IMR-90 (cell line): ENCODE data around the gene EPN2. TPM values are rescaled to one million over a fixed set of nuclear protein-coding genes. Genes with fewer than 3 reads are reported as not detected.

Experiments
- ATAC-seq: fragments of 200-7000 bp; cut with Tn5 transposase; 2 replicates; pipeline ENCODE4 v1.9.1; 2020; ENCODE audit warnings: low read depth, mild to moderate bottlenecking, moderate library complexity
- BruUV-seq: library from RNA; stranded (reverse); fragments of 400-500 nt; replicated peaks from 2 replicates; lab custom pipeline; 2021; lab: Mats Ljungman, UMichigan
- CTCF ChIA-PET: fragments of 300-600 bp; formaldehyde crosslinking; extraction: SDS; loops from one replicate; lab custom pipeline; 2021; ENCODE audit warnings: antibody characterized with exemption; lab: Yijun Ruan, JAX
- POLR2A ChIA-PET: fragments of 300-600 bp; sonication (Branson Sonifier 250); formaldehyde crosslinking; loops from one replicate; lab custom pipeline; 2022; ENCODE audit warnings: antibody characterized with exemption; ENCODE audit not compliant: unreplicated experiment; lab: Charles Lee
- DNase-seq: peaks from one replicate; pipeline ENCODE4 v3.0.0; 2013
- H2AFZ ChIP-seq: replicated peaks from 2 replicates; pipeline ENCODE3; 2013; ENCODE audit warnings: low read length, mild to moderate bottlenecking; ENCODE audit not compliant: poor library complexity
- H2AK5ac ChIP-seq: 2 replicates; pipeline ENCODE4 v1.6.1; 2013; ENCODE audit warnings: low read depth, low read length, inconsistent platforms
- H2AK9ac ChIP-seq: replicated peaks from 2 replicates; pipeline ENCODE3; 2013; ENCODE audit warnings: mild to moderate bottlenecking, low read depth, low read length, moderate library complexity; ENCODE audit not compliant: poor library complexity
- H2BK120ac ChIP-seq: 2 replicates; pipeline ENCODE4 v1.6.1; 2013; ENCODE audit warnings: low read depth, low read length, inconsistent platforms
- H2BK15ac ChIP-seq: 3 replicates; pipeline ENCODE4 v1.6.1; 2013; ENCODE audit warnings: low read depth, low read length, inconsistent platforms
- H2BK20ac ChIP-seq: 2 replicates; pipeline ENCODE4 v1.6.1; 2013; ENCODE audit warnings: low read depth, mild to moderate bottlenecking, inconsistent platforms, low read length, moderate library complexity
- H2BK5ac ChIP-seq: 2 replicates; pipeline ENCODE4 v1.6.1; 2013; ENCODE audit warnings: mild to moderate bottlenecking, low read depth, low read length, inconsistent platforms; ENCODE audit not compliant: poor library complexity, severe bottlenecking
- H3K14ac ChIP-seq: replicated peaks from 2 replicates; pipeline ENCODE4 v1.6.1; 2013; ENCODE audit warnings: low read depth, low read length, inconsistent platforms
- H3K18ac ChIP-seq: 2 replicates; pipeline ENCODE4 v1.6.1; 2013; ENCODE audit warnings: low read depth, low read length, control low read depth
- H3K23ac ChIP-seq: 2 replicates; pipeline ENCODE4 v1.6.1; 2013; ENCODE audit warnings: low read depth, low read length, inconsistent platforms
- H3K27ac ChIP-seq: 2 replicates; pipeline ENCODE4 v1.5.1; 2013; ENCODE audit warnings: mild to moderate bottlenecking, control low read depth, low read length; ENCODE audit not compliant: insufficient read depth
- H3K27me3 ChIP-seq: 2 replicates; pipeline ENCODE4 v1.6.1; 2013; ENCODE audit warnings: low read length; ENCODE audit not compliant: control insufficient read depth, insufficient read depth
- H3K36me3 ChIP-seq: 2 replicates; pipeline ENCODE4 v1.6.1; 2013; ENCODE audit warnings: low read length, mixed read lengths; ENCODE audit not compliant: control insufficient read depth, insufficient read depth
- H3K4ac ChIP-seq: 2 replicates; pipeline ENCODE4 v1.6.1; 2013; ENCODE audit warnings: low read depth, low read length, inconsistent platforms
- H3K4me1 ChIP-seq: 2 replicates; pipeline ENCODE4 v1.6.1; 2013; ENCODE audit warnings: low read length, mixed read lengths; ENCODE audit not compliant: control insufficient read depth, insufficient read depth
- H3K4me2 ChIP-seq: 2 replicates; pipeline ENCODE4 v1.6.1; 2013; ENCODE audit warnings: low read depth, mild to moderate bottlenecking, control low read depth, low read length, moderate library complexity
- H3K4me3 ChIP-seq: 2 replicates; pipeline ENCODE4 v1.5.1; 2013; ENCODE audit warnings: low read depth, mild to moderate bottlenecking, control low read depth, low read length, moderate library complexity; ENCODE audit not compliant: insufficient read depth
- H3K56ac ChIP-seq: 2 replicates; pipeline ENCODE4 v1.6.1; 2013; ENCODE audit warnings: low read length, inconsistent platforms; ENCODE audit not compliant: insufficient read depth; ENCODE audit errors: extremely low read depth
- H3K79me1 ChIP-seq, 2 experiments: 2 replicates each; pipeline ENCODE4 v1.6.1; 2013; ENCODE audit warnings: low read length in 2 of 2, inconsistent platforms in 1 of 2, low read depth in 1 of 2
- H3K9ac ChIP-seq: 2 replicates; pipeline ENCODE4 v1.6.1; 2013; ENCODE audit warnings: low read depth, low read length, control low read depth
- H3K9me1 ChIP-seq: 2 replicates; pipeline ENCODE4 v1.6.1; 2013; ENCODE audit warnings: low read length, inconsistent platforms; ENCODE audit not compliant: insufficient read depth
- H3K9me3 ChIP-seq: 2 replicates; pipeline ENCODE4 v1.6.1; 2013; ENCODE audit warnings: low read length; ENCODE audit not compliant: control insufficient read depth, insufficient read depth
- H4K20me1 ChIP-seq: 2 replicates; pipeline ENCODE4 v1.6.1; 2013; ENCODE audit warnings: low read length, inconsistent platforms; ENCODE audit not compliant: insufficient read depth
- H4K5ac ChIP-seq: 2 replicates; pipeline ENCODE4 v1.6.1; 2013; ENCODE audit warnings: mild to moderate bottlenecking, low read depth, low read length, control low read depth
- H4K8ac ChIP-seq, 2 experiments: 2 replicates each; pipeline ENCODE4 v1.6.1; 2013; ENCODE audit warnings: low read depth in 2 of 2, low read length in 2 of 2, control low read depth in 1 of 2, inconsistent platforms in 1 of 2
- H4K91ac ChIP-seq: 2 replicates; pipeline ENCODE4 v1.6.1; 2013; ENCODE audit warnings: low read depth, low read length, inconsistent platforms; ENCODE audit not compliant: insufficient read depth
- BHLHE40 ChIP-seq: fragments of 150-350 bp; IDR thresholded peaks from 2 replicates; pipeline ENCODE4 v1.6.1; 2016; ENCODE audit warnings: mild to moderate bottlenecking, low read depth, low read length
- CEBPB ChIP-seq: IDR thresholded peaks from 2 replicates; pipeline ENCODE4 v1.6.1; 2012; ENCODE audit warnings: low read depth, low read length, improper control_type of control experiment
- CHD1 ChIP-seq: IDR thresholded peaks from 2 replicates; pipeline ENCODE4 v1.6.1; 2012; ENCODE audit warnings: low read depth, low read length, improper control_type of control experiment
- CTCF ChIP-seq: conservative IDR thresholded peaks from 2 replicates; pipeline ENCODE4 v1.5.1; 2012; ENCODE audit warnings: mild to moderate bottlenecking, low read depth, low read length, improper control_type of control experiment
- ELK1 ChIP-seq: fragments of 150-350 bp; IDR thresholded peaks from 2 replicates; pipeline ENCODE4 v1.6.1; 2016; ENCODE audit warnings: low read depth, mild to moderate bottlenecking, low read length, moderate library complexity, borderline replicate concordance
- FOS ChIP-seq: fragments of 150-350 bp; IDR thresholded peaks from 2 replicates; pipeline ENCODE4 v1.6.1; 2016; ENCODE audit warnings: low read depth, low read length
- MAFK ChIP-seq: IDR thresholded peaks from 2 replicates; pipeline ENCODE4 v1.6.1; 2012; ENCODE audit warnings: low read depth, low read length, improper control_type of control experiment
- MAZ ChIP-seq: IDR thresholded peaks from 2 replicates; pipeline ENCODE4 v1.6.1; 2012; ENCODE audit warnings: low read depth, mild to moderate bottlenecking, low read length, improper control_type of control experiment, moderate library complexity, borderline replicate concordance
- MXI1 ChIP-seq: IDR thresholded peaks from 2 replicates; pipeline ENCODE4 v1.6.1; 2012; ENCODE audit warnings: low read depth, mild to moderate bottlenecking, low read length, moderate library complexity, borderline replicate concordance
- NFE2L2 ChIP-seq: fragments of 150-350 bp; IDR thresholded peaks from 2 replicates; pipeline ENCODE4 v1.6.1; 2016; ENCODE audit warnings: low read depth, mild to moderate bottlenecking, low read length
- POLR2A ChIP-seq: IDR thresholded peaks from 2 replicates; pipeline ENCODE4 v1.6.1; 2012; ENCODE audit warnings: mild to moderate bottlenecking, low read depth, low read length
- RAD21 ChIP-seq: IDR thresholded peaks from 2 replicates; pipeline ENCODE4 v1.6.1; 2012; ENCODE audit warnings: low read length, improper control_type of control experiment
- RCOR1 ChIP-seq: IDR thresholded peaks from 2 replicates; pipeline ENCODE4 v1.6.1; 2012; ENCODE audit warnings: mild to moderate bottlenecking, low read length, improper control_type of control experiment; ENCODE audit not compliant: insufficient replicate concordance
- RFX5 ChIP-seq: IDR thresholded peaks from 2 replicates; pipeline ENCODE4 v1.8.0; 2012; ENCODE audit warnings: low read depth, mild to moderate bottlenecking, low read length, moderate library complexity
- SMC3 ChIP-seq: fragments of 150-350 bp; IDR thresholded peaks from 2 replicates; pipeline ENCODE4 v1.6.1; 2016; ENCODE audit warnings: low read depth, mild to moderate bottlenecking, antibody characterized with exemption, low read length, moderate library complexity
- USF2 ChIP-seq: fragments of 150-350 bp; IDR thresholded peaks from 2 replicates; pipeline ENCODE4 v1.6.1; 2017; ENCODE audit warnings: mild to moderate bottlenecking, antibody characterized with exemption, low read length, low read depth
- WGBS, 2 experiments: methylation state at CpG; one replicate each; pipeline versions ENCODE4 v1.1.5 to v1.1.7; 2013; ENCODE audit warnings: missing lambda C conversion rate in 2 of 2; ENCODE audit not compliant: insufficient read length in 1 of 2; ENCODE audit errors: extremely low coverage in 2 of 2; 5-methylcytosine and 5-hydroxymethylcytosine counted together
- dilution Hi-C: fragments of 300-500 bp; cut with HindIII; formaldehyde crosslinking; loops from one replicate; pipeline ENCODE4 v1.14.3; 2018; ENCODE audit warnings: low sequenced_read_pairs; ENCODE audit not compliant: unreplicated experiment
- in situ Hi-C: fragments of 300-500 bp; cut with MboI; formaldehyde crosslinking; loops from 3 replicates; pipeline ENCODE4 v1.14.3; 2019; ENCODE audit warnings: low sequenced_read_pairs, inconsistent platforms, mixed read lengths
- intact Hi-C: fragments of 100-400 bp; cut with micrococcal nuclease; formaldehyde crosslinking; loops from 2 replicates; pipeline ENCODE4 v1.10.0; 2022
- polyA plus RNA-seq, 3 experiments: library from polyadenylated mRNA; depleted of rRNA; stranded (reverse); fragments of >200 nt; gene quantifications; 2 replicates each; pipeline ENCODE4 v1.2.3, GENCODE V29; 2012; ENCODE audit warnings: low replicate concordance in 1 of 3
- total RNA-seq: library from RNA; depleted of rRNA; stranded (reverse); fragments of >200 nt; gene quantifications from 2 replicates; pipeline ENCODE4 v1.2.3, GENCODE V29; 2012

EPN2 gene
- total and polyA plus RNA-seq, 2 of the 4 experiments (the other 2 are of a cell fraction): 14.9 to 25.3 TPM

GRCh38 chr17:19292377-19292711, 55.2 kb downstream of the EPN2 start:
- no peak overlapping the region for H2BK20ac ChIP-seq
- no peak overlapping the region for H4K8ac ChIP-seq
- no peak overlapping the region for H2BK120ac ChIP-seq
- TF ChIP-seq SMC3: no peak
- no peak for TF ChIP-seq CTCF
- TF ChIP-seq NFE2L2: no peak
- no peak for TF ChIP-seq USF2
- TF ChIP-seq ELK1: no peak
- no peak for TF ChIP-seq RFX5
- TF ChIP-seq CEBPB: no peak
- no peak for TF ChIP-seq BHLHE40
- TF ChIP-seq MXI1: no peak
- TF ChIP-seq CHD1: no peak
- no peak for TF ChIP-seq MAZ
- TF ChIP-seq FOS: no peak
- no peak for TF ChIP-seq RCOR1
- TF ChIP-seq MAFK: no peak
- TF ChIP-seq POLR2A: no peak
- TF ChIP-seq RAD21: no peak
- H4K5ac ChIP-seq: no peak overlapping the region
- dilution Hi-C loops (no loop called here), intact Hi-C loops (no loop called here), in situ Hi-C loops (no loop called here)
- no peak overlapping the region for H3K56ac ChIP-seq
- H3K27ac ChIP-seq: no peak overlapping the region
- H3K18ac ChIP-seq: no peak overlapping the region
- H3K79me1 ChIP-seq: peaks cover 36 to 71% of the 10 kb centered on the region in 2 experiments
- WGBS, 2 experiments: no CpG with 5 or more reads among the region's 4 CpGs
- H3K9me1 ChIP-seq: peaks cover 19% of the 10 kb centered on the region
- H3K4ac ChIP-seq: no peak overlapping the region
- no peak overlapping the region for H2BK15ac ChIP-seq
- no peak overlapping the region for H2AK5ac ChIP-seq
- H3K23ac ChIP-seq: no peak overlapping the region
- no peak overlapping the region for H2AFZ ChIP-seq
- DNase-seq (no peak), ATAC-seq (no peak)
- H2BK5ac ChIP-seq: no peak overlapping the region
- no TSS peak for BruUV-seq
- H3K9ac ChIP-seq: no peak overlapping the region
- H3K27me3 ChIP-seq: no peaks in the 10 kb centered on the region
- ChIA-PET POLR2A (no interaction called here), CTCF (interaction anchor here (0.6 kb wide), 1 partner anchor 218 kb away, joined by 5 read pairs; no protein-coding TSS in a partner anchor)
- H2AK9ac ChIP-seq: no peak overlapping the region
- H3K9me3 ChIP-seq: no peaks in the 10 kb centered on the region
- H3K36me3 ChIP-seq: peaks cover 3% of the 10 kb centered on the region; the same call in 1 of the 2 replicates
- peaks cover 12% of the 10 kb centered on the region for H3K4me1 ChIP-seq
- no peak overlapping the region for H3K14ac ChIP-seq
- no peak overlapping the region for H4K91ac ChIP-seq
- H3K4me3 ChIP-seq: no peak overlapping the region
- H4K20me1 ChIP-seq: peaks cover 47% of the 10 kb centered on the region
- no peak overlapping the region for H3K4me2 ChIP-seq
